HG02981 (cell line): ENCODE data around the gene PTPRN2.
"Not testable (repeated sequence)": the region's sequence is repeated elsewhere in the genome, so short reads cannot be mapped to it uniquely, and the experiment has no call there.

Experiments
- ATAC-seq: cut with Tn5 transposase; IDR thresholded peaks from one replicate; pipeline ENCODE4 v1.9.1; 2021; ENCODE audit warnings: mild to moderate bottlenecking, moderate library complexity; ENCODE audit not compliant: unreplicated experiment

PTPRN2 gene

DNA sequence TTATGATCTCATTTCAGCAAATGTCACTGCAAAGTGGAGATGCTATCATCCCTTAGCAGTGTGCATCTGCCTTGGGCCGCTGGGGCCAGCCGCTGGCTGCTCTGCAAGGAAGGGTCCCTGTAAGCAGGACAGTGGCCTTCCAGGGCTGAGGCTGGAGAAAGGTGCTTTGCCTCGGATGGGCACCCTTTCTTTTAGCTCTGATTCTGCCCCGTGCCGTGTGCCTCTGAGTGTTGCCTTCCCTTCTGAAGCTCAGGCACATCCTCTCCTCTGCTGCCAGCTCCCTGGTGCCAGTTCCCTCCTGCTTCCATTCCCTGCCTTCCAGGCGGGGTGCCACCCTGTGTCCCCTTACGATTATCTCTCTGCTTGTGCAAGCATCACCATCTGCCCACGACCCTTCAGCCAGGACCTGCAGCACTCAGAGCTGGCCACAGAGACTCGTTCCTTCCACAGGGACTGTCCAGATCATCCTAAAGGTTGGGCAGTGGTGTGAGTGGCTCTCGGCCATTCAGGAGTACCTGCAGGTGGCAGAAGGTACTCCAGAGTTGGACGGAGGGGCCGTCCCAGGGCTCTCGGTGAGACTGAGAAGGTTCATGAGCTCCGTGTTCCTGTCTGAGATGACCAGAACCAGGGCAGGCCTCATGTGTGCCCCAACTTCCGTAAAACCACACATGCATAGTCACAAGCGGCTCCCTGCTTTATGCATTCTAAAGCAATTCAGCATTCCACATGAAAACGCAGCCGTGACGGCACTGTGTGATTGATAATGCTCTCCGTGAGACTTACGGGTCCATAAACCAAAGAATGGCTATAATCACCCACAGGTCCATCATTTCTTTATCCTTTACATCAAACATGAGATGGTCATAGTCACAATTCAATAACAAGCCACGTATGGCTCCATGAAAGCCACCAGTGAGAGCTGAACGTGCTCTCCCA is 879.4 kb downstream of the PTPRN2 start:
- no peak for ATAC-seq

DNA sequence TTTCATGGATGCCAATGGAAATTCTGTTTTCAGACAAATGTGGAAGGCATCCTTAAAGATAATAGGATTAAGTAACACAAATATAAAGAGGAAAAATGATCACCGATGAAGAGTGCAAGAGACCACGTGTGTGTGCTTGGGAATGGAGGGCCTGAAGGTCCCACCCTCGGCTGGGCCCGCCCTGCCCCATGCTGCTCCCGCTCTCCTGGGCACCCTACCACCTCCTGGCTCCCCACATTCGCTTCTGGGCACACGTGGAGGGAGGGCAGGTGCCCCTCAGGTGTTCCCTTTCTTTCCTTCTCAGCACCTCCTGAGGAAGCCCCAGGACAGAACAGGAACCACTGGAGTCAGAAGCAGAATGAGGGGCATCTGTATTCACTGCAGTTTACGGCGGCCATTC is 883.3 kb downstream of the PTPRN2 start:
- no peak for ATAC-seq

DNA sequence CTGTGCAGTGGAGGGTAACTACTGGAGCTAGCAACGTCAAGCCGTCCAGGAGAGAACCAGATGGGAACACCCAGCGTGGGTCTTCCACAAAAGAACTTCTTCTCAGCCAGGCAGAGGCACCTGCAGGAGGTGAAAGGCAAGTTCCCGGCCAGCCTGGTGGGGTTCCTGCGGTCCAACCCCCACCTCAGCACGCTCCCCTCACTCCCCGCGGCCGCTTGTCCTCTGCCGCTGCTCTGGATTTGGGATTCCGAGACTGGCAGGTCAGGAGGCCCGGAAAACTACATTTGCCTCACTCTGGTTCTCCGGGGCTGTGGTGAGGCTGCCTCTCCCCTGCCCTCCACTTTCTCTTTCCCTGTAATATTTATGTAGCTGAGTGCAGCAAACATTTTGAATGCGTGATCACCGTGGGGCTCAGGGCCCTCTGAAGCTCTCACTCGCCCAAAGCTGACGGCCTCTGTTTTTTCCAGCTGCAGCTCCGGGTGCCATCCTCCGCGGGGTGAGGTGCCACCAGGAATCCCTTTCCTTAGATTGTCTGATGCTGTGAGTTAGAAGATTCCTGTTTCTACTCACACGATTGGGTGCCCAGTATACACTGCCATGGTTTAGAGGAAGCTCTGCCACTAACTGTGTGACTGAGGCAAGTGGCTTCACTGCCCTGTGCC is 884.0 kb downstream of the PTPRN2 start:
- no peak for ATAC-seq

DNA sequence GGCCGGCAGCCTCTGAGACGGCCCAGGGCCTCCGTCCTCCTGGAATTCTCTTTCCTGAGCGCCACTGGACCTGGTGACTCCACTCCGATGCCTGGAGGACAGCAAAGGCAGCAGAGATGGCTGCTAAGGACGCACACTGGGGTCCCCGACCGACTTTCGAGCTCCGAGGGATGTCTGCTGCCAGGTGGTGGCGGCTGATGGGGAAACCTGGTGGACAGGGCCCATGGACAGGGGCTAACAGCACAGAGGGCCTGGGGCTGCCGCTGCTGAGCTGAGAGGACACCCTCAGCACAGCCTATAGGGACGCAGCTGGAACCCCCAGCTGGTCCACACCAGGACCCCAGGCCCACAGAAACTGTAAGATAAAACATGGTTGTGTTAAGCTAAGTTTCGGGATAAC is 884.5 kb downstream of the PTPRN2 start:
- no peak for ATAC-seq

DNA sequence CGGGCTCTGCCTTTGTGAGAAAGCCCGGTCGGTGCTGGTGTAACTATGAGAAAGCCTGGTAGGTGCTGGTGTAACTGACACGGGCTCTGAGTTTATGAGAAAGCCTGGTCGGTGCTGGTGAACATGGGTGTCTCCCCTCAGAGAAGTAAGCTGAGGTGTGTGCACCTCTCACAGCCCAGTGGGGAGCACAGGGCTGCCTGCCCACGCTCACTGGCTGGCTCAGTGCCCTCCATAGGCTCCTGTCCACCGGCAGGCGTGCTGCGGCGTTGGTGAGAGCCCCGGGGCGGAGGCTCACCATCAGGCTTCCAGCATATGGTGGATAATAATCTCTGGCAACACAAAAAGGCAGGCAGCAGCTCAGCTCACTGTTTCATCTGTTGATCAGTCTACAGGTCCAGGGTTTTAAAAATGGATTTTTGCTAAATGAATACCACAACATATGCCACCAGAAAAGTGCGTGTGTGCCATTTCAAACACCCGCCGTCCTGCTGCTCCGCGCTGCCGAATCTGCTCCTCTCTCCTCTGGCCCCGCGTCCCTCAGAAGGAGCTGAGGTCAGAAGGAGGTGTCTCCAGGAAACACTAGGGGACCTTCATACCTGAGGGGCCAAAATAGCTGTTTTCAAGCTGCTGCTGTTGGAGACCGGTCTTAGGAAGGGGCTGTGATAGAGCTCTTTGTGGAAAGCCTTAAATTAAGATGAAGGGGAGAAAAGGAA is 885.2 kb downstream of the PTPRN2 start:
- ATAC-seq, result no peak

DNA sequence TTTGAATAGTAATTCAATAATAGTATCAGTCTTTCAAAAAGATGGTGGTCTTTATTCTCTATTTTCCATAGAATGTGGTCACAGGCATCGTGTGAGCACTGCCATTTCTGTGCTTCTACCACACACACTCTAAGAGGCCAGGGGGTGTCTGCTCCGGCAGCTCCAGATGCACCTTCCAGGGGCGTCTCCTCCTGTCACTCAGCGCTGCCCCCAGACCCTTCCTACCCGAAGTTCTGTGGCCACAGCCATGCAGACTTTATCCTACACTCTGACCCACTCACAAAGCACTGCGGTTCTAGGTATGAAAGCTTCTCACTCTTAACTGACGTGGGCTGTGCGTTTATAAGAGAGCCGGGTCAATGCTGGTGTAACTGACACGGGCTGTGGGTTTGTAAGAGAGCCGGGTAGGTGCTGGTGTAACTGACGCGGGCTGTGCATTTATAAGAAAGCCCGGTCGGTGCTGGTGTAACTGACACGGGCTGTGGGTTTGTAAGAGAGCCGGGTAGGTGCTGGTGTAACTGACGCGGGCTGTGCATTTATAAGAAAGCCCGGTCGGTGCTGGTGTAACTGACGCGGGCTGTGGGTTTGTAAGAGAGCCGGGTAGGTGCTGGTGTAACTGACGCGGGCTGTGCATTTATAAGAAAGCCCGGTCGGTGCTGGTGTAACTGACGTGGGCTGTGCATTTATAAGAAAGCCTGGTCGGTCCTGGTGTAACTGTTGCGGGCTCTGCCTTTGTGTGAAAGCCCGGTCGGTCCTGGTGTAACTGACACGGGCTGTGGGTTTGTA is 886.0 kb downstream of the PTPRN2 start:
- ATAC-seq, result not testable (repeated sequence)

DNA sequence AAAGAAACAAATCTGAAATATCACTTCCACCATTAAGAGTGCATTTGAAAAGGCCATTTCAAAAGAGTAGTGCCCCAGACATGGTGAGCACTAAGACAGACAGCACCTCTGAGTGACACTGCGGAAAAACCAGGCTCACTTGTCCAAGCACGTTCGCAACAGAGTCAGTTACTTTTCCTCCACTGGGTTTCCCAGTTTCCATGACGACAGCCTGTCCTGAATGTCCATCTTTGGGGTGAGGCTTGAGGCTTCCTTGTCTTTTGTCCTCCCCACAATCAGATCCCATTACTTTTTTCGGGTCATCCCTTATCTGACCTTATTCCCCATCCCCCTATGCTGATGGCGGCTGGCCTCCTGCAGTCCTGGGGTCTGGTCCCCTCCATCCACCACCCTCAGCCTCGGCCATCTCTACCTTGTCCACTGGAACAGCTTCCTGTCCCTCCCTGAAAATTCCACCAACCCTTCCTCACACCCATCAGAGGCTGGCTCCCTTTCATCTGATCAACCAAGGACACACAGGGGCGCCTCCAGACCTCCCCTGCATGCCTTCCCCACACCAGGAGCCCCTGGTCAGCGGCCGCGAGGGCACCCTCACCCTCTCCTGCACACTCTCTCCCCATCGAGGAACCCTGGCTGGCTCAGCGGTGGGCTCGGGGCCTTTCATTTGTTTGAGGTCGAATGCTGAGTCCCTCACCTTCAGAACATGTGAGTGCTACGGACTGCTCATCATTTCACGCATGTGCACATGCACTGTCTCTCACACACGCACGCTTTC is 887.2 kb downstream of the PTPRN2 start:
- ATAC-seq, result no peak

DNA sequence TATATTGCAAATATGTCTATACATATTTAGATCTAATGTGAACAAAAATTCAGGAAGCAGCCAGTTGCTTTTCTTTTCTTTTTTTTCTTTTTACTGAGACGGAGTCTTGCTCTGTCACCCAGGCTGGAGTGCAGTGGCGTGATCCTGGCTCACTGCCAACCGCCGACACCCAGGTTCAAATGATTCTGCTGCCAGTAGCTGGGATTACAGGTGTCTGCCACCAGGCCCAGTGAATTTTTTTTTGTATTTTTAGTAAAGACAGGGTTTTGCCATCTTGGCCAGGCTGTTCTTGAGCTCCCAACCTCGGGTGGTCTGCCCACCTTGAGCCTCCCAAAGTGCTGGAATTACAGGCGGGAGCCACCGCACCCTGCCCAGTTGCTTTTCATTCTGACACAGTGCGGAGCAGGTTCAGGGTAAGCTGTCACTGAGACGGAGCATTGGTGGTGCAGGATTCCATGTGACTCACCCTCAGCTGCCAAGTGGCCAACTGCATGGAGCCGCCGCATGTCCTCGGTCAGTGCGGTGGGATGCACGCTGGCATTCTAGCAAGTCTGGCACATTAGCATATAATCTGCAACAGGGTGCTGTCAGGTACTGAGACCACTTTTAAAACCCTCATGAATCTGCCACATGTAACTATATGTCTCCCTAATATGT is 888.1 kb downstream of the PTPRN2 start:
- ATAC-seq, result no peak

DNA sequence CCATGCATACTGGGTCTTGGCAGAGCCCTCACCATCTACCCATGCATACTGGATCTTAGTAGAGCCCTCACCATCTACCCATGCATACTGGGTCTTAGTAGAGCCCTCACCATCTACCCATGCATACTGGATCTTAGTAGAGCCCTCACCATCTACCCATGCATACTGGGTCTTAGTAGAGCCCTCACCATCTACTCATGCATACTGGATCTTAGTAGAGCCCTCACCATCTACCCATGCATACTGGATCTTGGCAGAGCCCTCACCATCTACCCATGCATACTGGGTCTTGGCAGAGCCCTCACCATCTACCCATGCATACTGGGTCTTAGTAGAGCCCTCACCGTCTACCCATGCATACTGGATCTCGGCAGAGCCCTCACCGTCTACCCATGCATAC is 890.3 kb downstream of the PTPRN2 start:
- ATAC-seq, result not testable (repeated sequence)

DNA sequence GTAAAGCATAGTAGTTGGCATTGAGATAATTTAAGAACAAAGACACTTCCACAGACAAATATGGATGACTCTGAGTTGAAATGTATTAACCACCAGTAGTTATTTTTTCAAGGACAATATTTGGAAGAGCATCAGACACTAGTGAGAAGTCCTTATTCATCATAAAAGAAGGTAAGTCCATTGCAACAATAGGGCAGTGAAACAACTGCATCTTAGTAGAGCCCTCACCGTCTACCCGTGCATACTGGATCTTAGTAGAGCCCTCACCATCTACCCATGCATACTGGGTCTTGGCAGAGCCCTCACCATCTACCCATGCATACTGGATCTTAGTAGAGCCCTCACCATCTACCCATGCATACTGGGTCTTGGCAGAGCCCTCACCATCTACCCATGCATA is 892.0 kb downstream of the PTPRN2 start:
- not testable (repeated sequence) for ATAC-seq

DNA sequence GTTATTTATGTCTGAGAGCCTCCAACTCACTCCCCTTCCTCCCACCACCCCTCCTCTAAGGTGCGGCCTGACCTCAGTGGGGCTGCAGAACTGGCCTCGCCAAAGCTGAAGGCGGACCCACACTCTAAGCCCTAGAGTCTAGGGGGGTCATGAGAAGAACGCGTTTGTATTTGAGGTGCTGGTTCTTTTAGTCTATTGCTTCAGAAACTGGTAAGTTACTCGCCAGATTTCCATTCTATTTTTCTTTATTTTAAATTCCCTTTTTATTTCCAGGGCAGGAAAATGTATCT is 893.3 kb downstream of the PTPRN2 start:
- ATAC-seq, result no peak

DNA sequence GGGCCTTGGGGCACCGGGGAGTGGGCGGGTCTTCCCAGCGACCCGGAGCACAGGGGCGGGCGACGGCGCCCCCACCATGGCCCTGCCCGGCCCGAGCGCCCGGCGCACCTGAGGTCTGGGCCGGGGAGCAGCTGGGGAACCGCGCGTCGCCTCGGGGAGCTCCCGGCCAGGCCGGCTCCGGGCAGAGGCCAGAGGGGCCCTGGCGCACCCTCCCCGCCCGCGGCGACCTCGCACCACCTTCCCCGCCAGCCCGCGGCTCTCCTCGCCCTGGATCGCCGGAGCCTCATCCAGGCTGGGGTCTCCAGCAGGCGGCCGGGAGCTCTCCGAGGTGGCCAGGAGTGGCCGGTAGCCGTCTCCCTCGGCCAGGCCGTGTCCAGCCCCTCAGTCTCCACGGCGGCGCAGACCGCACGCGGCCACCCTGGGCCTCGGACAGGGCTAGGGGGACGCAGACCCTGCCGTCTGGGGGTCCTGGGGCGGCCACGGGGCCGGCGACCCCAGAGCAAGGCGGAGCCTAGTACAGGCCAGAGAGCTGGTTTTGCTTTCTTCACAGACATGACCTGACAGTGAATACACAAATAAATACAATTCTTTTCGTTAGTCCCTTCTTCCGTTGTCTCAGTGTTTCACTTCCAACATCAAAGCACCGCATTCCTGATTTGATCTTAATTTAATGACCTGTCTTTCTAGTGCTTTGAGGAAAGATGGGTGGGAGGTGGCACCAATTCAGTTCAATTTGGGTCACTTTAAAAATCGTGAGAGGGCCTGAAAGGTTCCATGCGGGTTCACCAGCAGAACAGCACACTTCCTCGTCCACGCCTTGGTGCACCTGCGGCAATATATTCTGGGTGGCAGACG is 893.9 kb downstream of the PTPRN2 start:
- ATAC-seq, result no peak

DNA sequence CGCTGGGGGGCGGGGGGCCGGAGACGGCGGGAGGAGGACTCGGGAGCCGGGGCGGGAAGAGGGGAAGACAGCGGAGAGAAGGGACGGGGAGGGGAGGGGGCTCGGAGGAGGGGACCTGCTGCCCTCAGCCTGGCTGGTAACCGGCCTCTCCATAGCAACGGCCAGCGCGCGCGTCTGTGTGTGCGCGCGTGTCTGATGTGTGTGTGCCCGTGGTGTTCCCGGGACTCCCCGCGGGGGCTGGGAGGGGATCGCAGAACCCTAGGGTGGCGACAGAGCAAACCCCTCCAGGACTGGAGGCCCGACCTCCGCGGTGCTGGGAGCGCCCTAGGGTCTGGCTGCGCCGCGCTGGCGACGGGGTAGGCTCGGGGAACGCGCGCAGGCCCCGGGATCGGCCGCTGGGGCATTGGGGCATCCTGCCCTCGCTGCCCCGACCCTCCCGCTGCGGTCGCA is 894.5 kb downstream of the PTPRN2 start:
- no peak for ATAC-seq

DNA sequence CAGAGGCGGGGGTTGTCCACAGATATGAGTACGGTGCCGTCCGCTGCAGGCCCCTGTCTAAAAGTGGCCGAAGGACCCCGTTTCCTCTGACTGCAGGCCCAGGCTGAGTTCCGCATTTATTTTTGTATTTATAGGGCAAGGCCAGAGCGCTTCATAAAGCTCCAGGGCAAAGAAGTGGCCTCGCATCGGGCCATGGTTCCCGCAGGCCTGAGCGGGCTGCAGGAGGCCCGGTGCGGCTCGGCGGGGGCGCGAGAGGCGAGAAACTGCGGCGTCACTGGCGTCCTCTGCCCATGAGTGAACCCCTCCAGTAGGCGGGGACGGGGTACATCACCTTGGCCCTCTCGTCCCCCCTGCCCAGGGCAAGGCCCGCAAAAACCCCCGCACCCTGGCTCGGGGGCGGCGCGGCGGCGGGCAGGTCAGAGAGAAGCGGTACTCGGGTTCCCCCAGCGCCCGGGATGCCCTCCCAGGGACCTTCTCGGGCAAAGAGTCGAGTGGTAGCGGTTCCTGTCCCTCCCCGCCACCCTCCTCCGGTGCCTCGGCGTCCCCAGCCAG is 895.1 kb downstream of the PTPRN2 start:
- ATAC-seq, result no peak

DNA sequence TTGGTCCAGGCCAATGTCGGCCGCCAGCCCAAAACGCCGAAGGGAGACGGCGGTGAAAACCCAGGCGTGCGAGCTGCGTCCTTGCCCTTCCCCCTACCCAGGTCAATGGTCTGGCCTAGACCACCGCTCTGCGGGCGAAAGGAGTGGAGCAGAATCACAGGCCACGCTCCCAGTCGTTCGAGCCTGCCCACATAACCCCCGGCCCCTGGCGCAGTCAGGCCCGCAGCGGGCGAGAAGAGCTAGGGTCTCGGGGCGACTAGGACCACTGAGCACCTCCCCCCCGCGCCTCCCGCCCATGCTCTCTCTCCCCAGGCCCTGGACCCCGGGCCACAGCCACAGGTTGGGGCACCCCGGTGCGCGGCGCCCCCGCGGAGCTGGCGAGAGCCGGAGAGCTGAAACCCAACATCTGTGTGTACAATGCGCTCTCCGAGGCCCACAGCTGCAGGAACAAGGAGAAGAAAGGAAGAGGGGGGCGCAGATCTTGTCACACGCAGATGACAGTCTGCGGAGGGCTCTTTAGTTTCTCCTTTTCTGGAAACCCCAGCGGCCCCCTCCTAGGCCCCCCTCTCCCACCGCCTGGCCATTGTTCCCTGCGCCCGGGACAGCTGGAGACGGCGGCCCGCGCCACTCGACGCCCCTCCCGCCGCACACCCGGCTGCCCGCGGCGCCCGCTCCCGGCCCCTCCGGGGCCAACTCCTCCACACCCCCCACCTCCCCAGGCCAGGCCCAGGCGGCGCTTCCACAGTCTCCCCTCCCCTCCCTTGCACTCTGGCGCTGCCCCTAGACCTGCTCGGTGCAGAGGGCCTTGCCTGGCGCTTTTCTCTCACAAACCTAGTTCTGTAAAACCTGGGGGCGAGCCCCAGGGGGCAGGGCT is 895.8 kb downstream of the PTPRN2 start:
- no peak for ATAC-seq

DNA sequence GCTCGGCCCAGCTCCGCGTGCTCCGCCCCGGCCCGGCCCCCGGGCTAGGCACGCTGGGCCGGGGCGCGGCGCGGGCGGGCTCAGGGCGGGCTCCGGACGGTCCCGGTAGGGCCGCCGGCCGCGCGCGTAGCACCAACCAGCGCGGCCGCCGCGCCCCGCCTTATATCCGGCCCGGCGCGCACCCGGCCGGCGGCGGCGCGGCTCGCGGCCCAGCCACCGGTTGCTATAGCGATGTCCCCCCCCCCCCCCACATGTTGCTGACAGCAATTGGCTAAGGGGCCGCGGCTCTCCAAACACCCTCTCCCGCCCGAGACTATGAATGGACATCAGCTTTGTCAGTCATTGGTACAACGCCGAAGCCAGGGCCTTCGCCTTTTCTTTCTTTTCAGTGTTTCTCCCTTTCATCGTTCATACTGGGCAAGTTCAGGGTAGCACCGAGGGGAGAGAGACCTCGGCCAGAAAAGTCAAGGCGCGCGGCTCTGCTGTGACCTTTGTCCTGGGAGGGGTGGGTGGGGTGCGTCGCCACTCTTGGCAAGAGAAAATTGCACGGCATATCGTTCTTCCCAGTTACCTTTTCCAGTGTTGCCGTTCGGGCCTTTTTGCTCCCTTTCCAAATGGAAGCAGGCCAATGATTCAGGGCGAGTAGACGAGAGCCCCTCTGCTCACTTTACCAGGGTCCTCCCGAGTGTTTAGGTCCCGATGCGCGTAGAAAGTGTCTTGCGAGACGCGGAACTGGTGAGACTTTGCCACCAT is 896.6 kb downstream of the PTPRN2 start:
- no peak for ATAC-seq
